ENCODE measurements around the gene ADAMTS12.

Gene ADAMTS12

DNA sequence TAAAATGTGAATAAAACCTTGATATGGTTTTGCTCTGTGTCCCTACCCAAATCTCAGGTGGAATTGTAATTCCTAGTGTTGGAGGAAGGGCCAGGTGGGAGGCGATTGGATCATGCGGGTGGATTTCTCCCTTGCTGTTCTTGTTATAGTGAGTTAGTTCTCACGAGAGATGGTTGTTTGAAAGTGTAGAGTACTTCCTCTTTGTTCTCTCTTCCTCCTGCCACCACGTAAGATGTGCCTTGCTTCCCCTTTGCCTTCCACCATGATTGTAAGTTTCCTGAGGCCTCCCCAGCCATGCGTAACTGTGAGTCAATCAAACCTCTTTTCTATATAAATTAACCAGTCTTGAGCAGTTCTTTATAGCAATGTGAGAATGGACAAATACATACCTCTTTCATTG is 416.1 kb downstream of the ADAMTS12 start:
- DNase-seq (ENCODE audit: low read depth), result no peak

DNA sequence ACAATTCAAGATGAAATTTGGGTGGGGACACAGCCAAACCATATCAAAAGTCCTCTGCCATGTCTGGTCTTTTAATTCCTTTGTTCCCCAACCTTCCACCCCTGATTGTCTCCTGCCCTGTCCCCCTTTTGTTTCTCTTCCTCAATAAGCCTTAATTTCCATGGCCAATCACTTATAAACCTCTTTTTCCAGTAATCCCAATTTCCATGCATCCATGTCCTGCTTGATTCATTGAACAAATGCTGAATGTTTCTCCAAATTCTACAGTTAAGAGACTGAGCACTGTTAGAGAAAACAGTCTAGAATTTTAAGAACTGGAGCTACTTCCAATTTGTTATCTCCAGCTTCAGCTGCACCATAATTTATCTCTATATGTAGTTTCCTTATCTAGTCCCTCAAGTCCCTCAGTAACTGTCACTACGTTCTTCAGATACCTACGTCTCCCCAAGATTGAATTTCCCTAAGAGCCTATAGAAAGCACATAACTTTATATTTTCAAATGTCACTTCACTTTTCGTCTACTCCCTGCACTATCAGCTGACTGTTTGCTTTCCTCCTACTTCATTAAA is 416.8 kb downstream of the ADAMTS12 start:
- no peak for DNase-seq (ENCODE audit: low read depth)

DNA sequence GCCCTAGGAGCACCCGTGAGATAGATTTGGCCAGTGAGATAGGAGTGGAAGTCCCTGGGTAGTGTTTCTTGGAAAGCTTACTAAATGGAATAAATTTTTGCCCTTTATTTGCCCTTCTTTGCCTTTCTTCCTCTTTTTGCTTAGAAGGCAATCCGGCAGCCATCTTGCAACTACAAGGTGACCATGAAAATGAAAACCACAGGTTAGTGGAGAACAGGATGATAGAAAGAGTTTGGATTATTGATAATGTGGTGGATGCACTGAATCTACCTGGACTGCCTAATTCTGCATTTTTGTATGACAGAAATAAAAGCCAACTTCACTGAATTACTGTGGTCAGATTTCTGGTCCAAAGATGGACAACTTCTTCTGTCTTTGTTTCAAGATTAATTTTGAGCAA is 417.8 kb downstream of the ADAMTS12 start:
- DNase-seq (ENCODE audit: low read depth), result no peak

All from non-pigmented ciliary epithelial cell (primary cell).